HG03097 (cell line): ENCODE data around the gene SRSF2.

Source experiments
- ATAC-seq: cut with Tn5 transposase; IDR thresholded peaks from one replicate; pipeline ENCODE4 v1.9.1; 2021; ENCODE audit not compliant: unreplicated experiment, low FRiP score

The SRSF2 gene

DNA sequence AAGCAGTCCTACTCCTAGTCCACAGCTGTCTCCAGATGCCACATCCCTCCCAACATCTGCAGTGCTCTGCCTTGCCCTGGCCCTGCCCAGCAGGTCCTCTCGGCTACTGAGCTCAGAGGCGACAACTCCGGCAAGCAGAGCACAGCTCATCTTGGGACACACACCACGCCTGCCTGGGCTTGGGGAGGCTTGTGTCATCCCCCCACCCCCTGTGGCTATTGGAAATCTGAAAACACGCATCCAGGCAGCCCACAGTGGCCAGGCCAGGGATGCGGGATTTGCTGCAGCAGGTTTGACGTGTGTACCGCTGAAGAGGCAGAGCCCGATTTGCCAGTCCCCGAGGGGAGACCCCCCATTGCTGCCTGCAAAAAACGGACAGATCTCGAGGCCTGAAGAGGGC is 51.8 kb downstream of the SRSF2 start:
- no peak for ATAC-seq

GRCh38 chr17:76684756-76685155 is 52.4 kb downstream of the SRSF2 start:
- no peak for ATAC-seq
